HG02885 (cell line): ENCODE data around the gene ADAP1.

Source experiments
- ATAC-seq: cut with Tn5 transposase; IDR thresholded peaks from one replicate; pipeline ENCODE4 v1.9.1; 2021; ENCODE audit warnings: mild to moderate bottlenecking; ENCODE audit not compliant: unreplicated experiment, poor library complexity

ADAP1 gene

GRCh38 chr7:886626-887487 lies 67.6 kb downstream of the ADAP1 start:
- no peak for ATAC-seq

- ATAC-seq: no peak
Measured at GRCh38 chr7:885893-886625, 68.4 kb downstream of the ADAP1 start.

- ATAC-seq: no peak
Measured at GRCh38 chr7:885261-885892, 69.1 kb downstream of the ADAP1 start.

GRCh38 chr7:884191-885003 lies 70.1 kb downstream of the ADAP1 start:
- ATAC-seq: no peak

GRCh38 chr7:883055-884021 lies 71.1 kb downstream of the ADAP1 start:
- ATAC-seq: no peak

GRCh38 chr7:882336-883035 lies 72.0 kb downstream of the ADAP1 start:
- ATAC-seq: no peak

- no peak for ATAC-seq
Measured at GRCh38 chr7:881441-882234, 72.8 kb downstream of the ADAP1 start.

- ATAC-seq: no peak
Measured at GRCh38 chr7:880450-880849, 74.0 kb downstream of the ADAP1 start.

- ATAC-seq: no peak
Measured at GRCh38 chr7:879706-880105, 74.8 kb downstream of the ADAP1 start.

- ATAC-seq: no peak
Measured at GRCh38 chr7:879093-879492, 75.4 kb downstream of the ADAP1 start.

GRCh38 chr7:877312-878232 lies 76.9 kb downstream of the ADAP1 start:
- ATAC-seq: no peak

GRCh38 chr7:876972-877311 lies 77.5 kb downstream of the ADAP1 start:
- ATAC-seq: peak; percentile 29

- peak; percentile 78 for ATAC-seq
Measured at GRCh38 chr7:876077-876971, 78.2 kb downstream of the ADAP1 start, which contains the start of gene GET4. Gene GET4, plus strand, starts transcription at chr7:876554. Its CDS starts 92 bp downstream, at chr7:876646.

GRCh38 chr7:875476-876076 lies 78.9 kb downstream of the ADAP1 start:
- ATAC-seq: no peak

GRCh38 chr7:875051-875450 lies 79.4 kb downstream of the ADAP1 start:
- no peak for ATAC-seq
